ENCODE data around the gene ZNF438.

GRCh38 chr10:30940256-30940655 lies 91.4 kb downstream of the ZNF438 start:
- TF ChIP-seq POLR2A (IDR thresholded peaks at IDR 0.05; ENCODE audit: low read depth, low read length) (no peak), CTCF (conservative IDR thresholded peaks at IDR 0.05; ENCODE audit: low read depth, low read length) (no peak), RCOR1 (IDR thresholded peaks at IDR 0.05; ENCODE audit: insufficient replicate concordance, low read length) (no peak), SMC3 (IDR thresholded peaks at IDR 0.05; ENCODE audit: low read depth, low read length) (no peak), RAD21 (IDR thresholded peaks at IDR 0.05; ENCODE audit: low read length) (no peak), MAZ (IDR thresholded peaks at IDR 0.05; ENCODE audit: borderline replicate concordance, low read depth, low read length) (no peak), MAFK (IDR thresholded peaks at IDR 0.05; ENCODE audit: low read depth, low read length) (no peak), ELK1 (IDR thresholded peaks at IDR 0.05; ENCODE audit: borderline replicate concordance, low read depth, low read length) (no peak), MXI1 (IDR thresholded peaks at IDR 0.05; ENCODE audit: borderline replicate concordance, low read depth, low read length) (no peak), RFX5 (IDR thresholded peaks at IDR 0.05; ENCODE audit: low read depth, low read length) (no peak), CEBPB (IDR thresholded peaks at IDR 0.05; ENCODE audit: low read depth, low read length) (no peak), USF2 (IDR thresholded peaks at IDR 0.05; ENCODE audit: low read depth, low read length) (no peak), CHD1 (IDR thresholded peaks at IDR 0.05; ENCODE audit: low read depth, low read length) (no peak)
